HG02759 (cell line): ENCODE data around the gene PAXX.
A peak's percentile ranks its signal among the peaks of the same experiment; 100 is the strongest.

Experiments used
- ATAC-seq: cut with Tn5 transposase; IDR thresholded peaks from one replicate; pipeline ENCODE4 v1.9.1; 2021; ENCODE audit warnings: mild to moderate bottlenecking, moderate library complexity; ENCODE audit not compliant: unreplicated experiment

Gene PAXX, protein sequence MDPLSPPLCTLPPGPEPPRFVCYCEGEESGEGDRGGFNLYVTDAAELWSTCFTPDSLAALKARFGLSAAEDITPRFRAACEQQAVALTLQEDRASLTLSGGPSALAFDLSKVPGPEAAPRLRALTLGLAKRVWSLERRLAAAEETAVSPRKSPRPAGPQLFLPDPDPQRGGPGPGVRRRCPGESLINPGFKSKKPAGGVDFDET

DNA sequence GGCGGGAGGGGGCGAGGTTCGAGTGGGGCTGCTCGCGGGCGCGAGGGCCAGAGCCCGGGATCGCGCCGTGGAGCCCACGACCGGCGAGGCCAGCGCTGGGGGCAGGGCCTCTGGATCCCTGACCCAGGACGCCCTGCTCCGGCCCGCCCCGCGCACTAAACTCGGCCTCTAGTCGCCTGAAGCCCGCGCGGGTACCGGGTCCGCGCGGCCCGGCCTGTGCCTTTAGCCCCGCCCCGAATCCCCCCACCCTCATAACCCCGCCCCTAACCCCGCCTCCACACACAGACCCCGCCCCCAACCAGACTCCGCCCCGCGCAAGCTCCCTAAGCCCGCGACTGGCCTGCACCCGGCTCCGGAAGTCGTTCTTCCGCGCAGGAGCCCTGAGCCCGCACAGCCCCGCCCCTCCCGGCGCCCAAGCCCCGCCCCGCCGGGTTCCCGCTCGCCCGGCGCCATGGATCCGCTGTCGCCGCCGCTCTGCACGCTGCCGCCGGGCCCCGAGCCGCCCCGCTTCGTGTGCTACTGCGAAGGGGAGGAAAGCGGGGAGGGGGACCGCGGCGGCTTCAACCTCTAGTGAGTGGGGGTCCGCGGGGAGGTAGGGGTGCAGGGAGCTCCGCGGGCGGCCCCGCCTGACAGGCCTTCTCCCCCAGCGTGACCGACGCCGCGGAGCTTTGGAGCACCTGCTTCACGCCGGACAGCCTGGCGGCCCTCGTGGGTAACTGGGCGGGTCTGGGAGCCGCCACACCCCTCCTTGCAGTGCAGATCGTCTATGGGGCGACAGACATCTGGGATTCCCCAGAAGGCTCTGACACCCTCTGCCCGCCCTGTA lies at the start of gene PAXX:
PAXX (plus strand) TSS at position 430 of the 826 bp plus-strand sequence; CDS start at position 452, 22 bp downstream.
- peak; percentile 93 for ATAC-seq

DNA sequence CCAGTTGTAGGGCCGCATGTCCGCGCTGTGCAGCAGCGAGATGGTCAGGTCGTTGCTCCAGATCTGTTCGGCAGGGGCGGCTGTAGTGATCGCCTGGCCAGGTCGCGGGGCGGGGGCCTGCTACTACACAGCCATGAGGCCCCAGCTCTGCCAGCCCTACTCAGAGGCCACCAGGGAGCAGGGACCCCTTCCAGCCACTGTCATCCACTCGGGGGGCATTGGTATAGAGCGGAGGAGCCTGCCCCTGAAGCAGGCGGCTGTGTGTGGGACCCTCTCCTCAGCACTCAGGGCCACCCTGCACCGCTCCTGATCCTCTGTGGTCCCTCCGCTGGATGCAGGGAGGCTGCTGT lies 49.4 kb upstream of the PAXX start:
- no peak for ATAC-seq

DNA sequence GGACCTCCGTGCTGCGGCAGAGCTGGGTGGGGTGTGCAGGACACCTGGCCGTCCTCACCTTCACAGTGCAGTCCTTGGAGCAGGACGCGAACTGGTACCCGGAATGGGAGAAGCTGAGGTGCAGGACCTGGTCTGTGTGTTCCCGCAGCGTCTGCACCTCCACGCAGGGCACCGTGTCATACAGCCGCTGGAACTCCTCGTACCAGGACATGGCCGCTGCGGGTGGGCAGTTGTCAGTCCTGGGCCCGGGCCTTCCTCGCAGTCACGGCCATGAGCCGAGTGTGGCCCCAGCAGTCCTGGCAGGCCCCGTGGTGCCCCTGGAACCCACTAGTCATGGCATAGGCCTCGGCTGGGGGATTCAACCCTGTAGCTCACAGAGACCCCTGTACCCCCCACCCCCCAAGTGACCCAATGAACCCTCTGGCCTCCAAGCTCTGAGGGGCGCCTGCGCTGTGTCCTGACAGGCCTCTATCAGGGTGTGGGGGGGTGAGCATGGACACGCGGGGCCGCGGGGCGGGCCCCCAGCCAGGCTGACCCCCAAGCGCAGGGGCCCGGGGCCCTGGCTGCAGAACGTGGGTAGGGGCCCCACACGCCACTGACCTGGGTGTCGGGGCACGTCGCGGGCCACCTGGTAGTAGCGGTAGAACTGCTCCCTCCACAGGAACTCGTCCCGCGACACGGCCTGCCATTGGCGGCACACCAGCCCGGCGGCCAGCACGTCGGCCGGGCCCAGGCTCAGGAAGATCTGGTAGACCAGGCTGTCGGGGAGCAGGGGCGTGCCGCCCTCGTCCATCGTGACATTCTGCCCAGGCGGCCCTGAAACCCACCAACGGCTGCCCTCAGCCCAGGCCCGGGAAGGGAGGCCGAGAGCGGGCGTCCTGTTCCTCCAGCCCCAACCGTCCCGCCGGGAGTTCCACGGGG lies 48.7 kb upstream of the PAXX start:
- peak; percentile 14 for ATAC-seq

DNA sequence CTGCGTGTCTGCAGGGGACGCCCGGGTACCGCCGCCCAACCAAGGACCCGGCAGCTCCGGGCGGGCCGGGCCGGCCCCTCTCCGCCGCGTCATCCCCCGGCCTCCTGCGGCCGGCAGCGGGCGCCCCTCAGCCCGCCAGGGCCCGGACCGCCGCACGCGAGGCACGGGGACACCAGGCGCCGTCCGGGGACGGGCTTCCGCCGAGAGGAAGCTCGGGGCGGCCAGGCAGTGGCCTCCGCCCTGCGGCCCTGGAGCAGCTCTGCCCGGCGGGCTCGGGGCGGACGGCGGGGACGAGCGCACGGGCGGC lies 48.1 kb upstream of the PAXX start:
- ATAC-seq = peak; percentile 45

DNA sequence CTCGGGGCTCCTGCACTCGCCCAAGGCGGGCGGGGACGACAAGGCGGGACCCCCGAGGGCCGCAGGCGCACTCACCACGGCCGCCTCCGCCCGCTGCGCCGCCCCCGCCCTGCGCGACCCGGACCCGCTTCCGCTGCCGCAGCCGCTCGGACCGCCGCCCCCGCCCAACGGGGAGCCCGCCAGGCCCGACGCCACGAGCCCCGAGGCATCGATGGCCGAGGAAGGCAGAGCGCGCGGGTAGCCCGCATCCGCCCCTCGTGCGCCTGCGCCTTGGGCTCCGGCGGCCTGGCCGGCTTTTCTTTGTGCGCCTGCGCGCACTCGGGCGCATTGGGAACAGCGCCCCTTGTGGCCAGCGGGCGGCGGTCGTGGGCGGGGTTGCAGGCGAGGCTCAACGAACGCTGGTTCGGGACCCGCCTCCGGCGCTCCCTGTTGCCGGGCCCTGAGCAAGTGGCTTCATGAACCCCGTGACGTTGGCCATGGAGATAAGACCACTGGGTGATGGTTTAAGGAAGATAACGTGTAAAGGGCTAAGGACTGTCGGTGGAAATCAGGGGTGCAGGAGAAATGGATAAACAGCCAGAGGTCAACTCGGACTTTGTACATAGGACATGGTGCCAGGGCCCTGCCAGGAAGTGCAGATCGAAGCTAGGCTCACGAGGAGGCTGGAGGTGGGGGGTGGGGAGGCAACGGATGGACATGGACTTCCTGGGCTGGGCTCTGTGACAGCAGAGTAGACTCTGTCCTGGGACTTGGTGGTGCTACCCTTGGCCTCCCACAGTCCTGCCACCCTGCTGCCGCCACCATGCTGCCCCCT lies 47.5 kb upstream of the PAXX start, which contains the start of the genes C8G and FBXW5:
C8G (plus strand) TSS at position 725 of the 814 bp plus-strand sequence; CDS start at position 803, 78 bp downstream.
FBXW5 (minus strand) TSS at position 220 of the 814 bp plus-strand sequence. CDS start 655 bp downstream, outside the sequence.
- peak; percentile 88 for ATAC-seq

DNA sequence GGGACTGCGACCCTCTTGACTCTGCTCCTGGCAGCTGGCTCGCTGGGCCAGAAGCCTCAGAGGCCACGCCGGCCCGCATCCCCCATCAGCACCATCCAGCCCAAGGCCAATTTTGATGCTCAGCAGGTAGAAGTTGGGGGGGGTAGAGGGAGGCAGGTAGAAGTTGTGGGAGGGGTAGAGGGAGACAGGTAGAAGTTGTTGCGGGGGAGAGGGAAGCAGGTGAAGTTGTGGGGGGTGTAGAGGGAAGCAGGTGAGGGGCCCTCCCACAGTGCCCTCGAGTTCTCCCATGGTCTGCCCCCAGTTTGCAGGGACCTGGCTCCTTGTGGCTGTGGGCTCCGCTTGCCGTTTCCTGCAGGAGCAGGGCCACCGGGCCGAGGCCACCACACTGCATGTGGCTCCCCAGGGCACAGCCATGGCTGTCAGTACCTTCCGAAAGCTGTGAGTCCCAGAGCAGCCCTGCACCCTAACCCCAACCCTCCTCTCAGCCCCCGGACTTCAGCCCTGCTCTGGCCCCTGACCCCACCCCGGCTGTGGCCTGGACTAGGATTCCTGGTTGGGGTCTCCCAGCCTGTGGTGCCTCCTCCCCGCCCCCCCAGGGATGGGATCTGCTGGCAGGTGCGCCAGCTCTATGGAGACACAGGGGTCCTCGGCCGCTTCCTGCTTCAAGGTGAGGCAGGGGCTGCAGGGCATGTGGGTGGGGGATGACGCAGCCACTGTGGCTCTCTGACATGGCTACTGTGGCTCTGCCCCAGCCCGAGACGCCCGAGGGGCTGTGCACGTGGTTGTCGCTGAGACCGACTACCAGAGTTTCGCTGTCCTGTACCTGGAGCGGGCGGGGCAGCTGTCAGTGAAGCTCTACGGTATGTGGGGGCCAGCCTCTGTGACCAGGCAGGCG lies 46.6 kb upstream of the PAXX start:
- ATAC-seq = no peak

DNA sequence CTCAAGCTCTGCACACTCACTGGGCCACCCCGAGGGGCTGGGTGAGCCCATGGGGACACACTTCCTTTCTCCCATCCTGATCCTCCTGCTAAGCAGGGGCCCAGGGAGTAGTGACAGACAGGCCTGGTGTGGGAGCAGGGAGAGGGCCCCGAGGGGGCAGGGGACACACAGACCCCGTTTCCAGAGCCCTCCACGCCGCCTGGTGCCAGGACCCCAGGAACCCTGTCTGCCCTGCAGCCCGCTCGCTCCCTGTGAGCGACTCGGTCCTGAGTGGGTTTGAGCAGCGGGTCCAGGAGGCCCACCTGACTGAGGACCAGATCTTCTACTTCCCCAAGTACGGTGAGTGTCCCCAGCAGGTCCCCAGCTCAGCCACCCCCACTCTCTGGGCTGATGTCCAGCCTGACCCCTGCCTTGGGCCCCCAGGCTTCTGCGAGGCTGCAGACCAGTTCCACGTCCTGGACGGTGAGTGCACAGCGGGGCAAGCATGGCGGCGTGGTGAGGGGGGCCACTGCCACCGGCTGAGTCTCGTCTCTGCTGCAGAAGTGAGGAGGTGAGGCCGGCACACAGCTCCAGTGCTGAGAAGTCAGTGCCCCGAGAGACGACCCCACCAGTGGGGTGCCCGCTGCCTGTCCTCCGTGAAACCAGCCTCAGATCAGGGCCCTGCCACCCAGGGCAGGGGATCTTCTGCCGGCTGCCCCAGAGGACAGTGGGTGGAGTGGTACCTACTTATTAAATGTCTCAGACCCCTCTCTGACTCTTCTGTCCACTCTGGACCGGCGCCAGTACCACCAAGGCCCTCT lies 45.8 kb upstream of the PAXX start:
- ATAC-seq = no peak

DNA sequence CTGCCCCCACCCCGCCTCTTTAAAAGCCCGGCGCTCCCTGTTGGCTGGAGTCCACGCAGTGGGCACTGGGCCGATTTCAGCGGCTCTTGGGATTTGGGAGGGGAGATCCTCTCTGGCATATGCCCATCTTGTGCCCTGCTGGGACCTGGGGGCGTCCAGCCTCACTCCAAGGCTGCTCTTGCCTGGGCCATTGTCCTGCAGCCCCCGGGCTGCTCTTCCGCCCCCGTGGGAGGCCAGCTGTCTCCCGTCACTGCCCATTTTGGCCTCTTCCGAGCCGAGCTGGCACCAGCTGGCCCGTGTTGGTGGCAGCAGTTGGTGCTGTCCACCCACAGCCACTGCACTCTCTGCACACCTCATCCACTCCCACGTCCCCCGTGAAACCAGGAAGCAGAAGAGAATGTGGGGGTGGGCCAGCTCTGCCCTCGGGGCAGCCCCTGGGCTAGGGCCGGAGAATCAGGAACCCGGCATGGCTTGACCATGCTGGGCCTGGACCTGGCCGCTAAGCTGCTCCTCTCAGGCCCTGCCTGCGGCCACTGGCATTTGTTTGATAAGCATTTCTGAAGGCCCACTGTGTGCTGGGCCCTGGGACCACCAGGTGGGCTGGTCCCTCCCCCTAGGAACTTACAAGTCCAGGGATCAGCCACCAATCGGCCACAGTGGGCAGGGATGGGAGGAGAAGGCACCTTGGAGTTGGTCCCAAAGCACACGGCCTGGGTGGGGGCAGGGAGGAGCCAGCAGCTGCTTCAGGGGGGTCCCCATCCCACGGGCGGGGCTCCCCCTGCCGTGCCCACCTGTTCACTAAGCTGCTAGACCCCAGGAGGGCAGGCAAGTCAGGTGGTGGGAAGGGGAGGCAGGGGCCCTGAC lies 45.0 kb upstream of the PAXX start:
- no peak for ATAC-seq

DNA sequence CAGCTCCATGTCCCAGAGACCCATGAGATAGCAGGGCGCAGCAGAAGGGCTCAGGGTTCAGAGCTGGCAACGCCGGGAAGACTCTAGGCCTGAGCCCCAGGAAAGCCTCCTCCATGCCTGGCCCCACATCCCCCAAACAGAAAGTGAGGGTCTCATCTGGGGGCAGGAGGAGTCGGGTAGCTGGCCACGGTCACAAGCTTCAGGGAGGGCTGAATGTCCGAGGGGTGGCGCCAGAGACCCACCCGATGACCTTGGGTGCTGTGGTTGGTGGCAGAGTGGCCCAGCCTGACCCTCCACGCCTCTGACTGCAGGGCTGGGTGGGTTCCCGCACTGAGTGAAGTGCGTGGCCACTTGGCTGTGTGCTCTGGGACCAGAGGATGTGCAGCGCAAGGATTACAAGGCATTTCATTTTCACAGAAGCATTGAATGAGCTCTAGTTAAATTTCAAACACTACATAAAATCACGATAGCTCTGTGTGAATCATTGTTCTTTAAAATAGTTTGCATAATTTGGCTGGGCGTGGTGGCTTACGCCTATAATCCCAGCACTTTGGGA lies 44.2 kb upstream of the PAXX start:
- no peak for ATAC-seq

DNA sequence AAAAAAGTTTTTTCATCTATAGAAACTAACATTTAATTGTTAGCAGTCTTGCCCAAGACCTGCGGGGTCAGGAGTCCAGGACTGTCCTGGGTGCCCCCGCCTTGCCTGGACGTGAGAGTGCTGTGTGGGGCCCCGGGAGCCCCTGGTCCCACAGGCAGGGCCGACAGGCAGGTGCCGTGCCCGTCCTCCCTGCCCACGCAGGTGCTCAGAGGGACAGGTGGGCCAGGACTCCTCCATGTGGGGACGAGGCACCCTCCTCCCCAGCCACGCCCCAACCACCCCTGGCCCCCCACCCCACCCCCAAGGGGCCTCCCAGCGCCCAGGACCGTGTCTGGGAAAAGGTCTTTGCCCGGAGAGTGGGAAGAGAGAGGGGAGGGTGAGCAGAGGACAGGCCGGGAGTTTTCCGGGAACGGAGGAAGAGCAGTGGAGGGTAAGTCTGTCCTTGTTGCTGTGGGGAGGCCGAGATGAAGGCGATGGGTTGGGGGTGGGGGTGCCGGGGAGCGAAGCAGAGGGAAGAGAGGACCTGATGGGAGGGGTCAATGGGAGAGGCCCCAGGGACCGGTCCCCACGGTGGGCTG lies 42.9 kb upstream of the PAXX start:
- ATAC-seq = no peak

DNA sequence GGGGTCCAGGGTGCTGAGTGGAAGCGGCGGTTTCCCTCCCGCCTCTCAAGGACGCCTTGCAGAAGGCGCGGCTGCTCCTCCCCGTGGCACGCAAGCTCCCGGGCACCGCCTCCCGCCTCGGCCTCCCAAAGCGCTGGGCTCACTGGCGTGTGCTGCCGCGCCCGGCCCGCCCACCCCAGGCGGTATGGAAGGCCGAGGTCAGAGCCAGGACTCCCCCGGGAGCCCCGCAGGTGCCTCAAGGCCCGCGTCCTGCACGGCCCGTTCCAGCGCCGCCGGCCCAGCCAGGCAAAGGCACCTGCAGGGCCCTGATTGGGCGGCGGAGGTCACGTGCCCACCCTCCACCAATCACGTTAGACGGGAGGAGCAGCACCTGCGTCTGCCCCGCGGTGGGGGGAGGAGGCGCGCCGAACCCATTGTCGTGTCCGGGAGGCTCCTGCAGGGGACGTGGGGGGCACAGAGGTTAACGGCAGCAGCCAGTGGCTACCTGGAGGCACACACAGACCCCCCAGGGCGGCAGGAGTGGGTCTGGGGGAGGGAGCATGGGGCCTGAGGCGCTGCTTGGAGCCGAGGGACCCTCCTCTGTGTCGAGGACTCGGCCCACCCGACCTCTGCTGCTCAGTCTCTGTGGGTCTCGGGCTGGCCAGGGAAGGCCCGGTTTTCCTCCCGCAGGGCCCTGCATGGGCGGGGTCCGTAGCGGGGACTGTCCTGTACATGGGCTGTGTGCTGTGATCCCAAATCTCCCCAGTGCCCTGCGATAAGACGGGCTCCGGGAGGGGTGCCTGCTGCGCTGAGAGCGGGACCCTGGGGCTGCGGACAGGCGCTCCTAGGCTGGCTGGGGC lies 42.2 kb upstream of the PAXX start:
- peak; percentile 83 for ATAC-seq

DNA sequence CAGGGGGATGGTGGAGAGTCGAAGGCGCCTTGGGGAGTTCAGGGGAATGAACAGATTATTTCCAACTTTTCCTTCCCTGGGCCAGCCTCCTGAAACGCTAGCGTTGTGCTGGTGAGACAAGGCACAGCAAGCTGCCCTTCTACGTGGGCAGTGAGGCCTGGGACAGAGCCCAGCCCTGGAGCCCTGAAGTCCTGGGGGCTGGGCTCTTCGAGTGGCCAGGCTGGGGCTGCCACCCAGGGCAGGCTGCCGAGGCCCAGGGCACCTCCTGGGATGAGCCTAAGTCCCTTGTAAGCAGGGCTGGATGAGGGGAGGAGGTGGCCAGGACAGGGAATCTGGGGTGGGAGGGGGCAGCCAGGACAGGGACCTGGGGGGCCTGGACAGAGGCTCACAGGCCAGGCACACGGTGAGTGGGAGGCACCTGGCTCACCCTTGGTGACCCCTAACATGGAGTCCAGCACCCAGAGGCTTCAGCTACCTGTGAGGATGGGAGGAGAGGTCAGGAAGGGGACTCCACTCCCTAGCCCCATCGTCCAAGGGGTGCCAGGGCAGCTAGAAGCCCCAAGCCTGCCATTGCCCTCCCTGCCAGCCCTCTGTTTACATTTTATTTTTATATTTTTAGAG lies 41.5 kb upstream of the PAXX start:
- no peak for ATAC-seq

DNA sequence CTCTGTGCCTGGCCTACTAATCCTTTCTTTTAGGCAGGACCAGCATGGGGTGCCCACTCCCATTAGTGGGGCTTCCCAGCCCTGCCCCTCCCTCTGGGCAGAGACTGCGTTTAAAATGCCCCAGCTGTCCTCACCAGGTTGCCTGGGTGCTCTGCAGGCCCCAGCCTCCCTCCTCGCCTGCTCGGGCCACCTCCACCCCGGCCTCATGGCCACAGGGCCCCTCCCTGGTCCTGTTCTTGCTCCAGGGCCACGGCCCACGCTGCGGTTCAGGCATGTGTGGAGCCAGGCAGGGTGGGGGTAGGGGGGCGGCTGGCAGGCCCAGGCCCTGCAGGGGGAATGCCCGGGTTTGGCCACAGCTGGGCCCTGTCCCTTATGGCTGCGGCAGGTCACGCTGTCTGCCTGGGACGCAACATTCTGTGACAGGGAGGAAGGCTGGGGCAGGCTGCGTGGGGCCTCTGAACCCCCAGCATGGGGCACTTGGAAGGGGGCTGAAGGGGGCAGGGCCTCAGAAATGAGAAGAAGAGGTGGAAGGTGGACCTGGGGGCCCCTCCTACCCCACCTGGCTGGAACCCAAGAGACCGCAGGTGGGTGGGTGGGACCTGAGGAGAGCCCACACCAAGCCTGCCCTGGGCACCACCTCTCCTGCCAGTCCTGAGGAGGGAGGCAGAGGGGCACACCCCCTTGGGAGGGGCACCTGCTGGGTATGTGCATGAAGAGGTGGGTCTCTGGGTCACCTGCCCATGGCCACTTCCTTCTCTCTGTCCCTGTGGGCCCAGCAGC lies 40.5 kb upstream of the PAXX start, which contains the start of gene LCN12:
LCN12 (plus strand) TSS at position 733 of the 780 bp plus-strand sequence. CDS start 55 bp downstream, outside the sequence.
- no peak for ATAC-seq

DNA sequence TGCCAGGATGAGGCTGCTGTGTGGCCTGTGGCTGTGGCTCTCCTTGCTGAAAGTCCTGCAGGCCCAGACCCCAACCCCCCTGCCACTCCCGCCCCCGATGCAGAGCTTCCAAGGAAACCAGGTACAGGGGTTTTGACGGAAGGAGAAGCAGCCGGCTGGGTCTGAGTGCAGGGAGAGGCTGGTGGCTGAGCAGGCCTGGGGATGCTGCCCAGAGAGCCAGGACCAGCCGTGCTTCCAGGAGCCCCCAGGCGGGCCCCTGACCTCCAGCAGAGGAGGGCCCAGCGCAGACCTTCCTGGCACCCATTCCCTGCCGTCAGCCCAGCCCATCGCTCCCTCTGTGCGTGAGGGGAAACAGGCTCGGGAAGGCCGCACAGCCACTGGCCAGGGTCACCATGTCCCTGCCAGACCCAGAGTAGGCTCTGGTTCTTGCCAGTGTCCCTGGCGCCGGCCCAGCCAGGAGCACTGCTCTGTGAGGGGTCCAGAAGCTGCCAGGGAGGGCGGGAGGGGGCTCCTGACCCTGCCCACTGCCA lies 39.8 kb upstream of the PAXX start:
- ATAC-seq = no peak
